OCI-LY3 (cell line): ENCODE results near the gene COG5.

ENCODE experiments used
- EZH2phosphoT487 ChIP-seq: fragments of 200-600 bp; shearing (Covaris generic); IDR thresholded peaks from 2 replicates; pipeline ENCODE4 v1.6.1; 2018; ENCODE audit warnings: antibody characterized with exemption, mixed run types, low read depth
- TF ChIP-seq, protein P1 (sequence below): fragments of 200-600, 300-600 bp; sonication (generic); IDR thresholded peaks from 2 replicates; pipeline ENCODE4 v1.5.1; 2014; ENCODE audit warnings: antibody characterized with exemption, low read length, low read depth

DNA sequence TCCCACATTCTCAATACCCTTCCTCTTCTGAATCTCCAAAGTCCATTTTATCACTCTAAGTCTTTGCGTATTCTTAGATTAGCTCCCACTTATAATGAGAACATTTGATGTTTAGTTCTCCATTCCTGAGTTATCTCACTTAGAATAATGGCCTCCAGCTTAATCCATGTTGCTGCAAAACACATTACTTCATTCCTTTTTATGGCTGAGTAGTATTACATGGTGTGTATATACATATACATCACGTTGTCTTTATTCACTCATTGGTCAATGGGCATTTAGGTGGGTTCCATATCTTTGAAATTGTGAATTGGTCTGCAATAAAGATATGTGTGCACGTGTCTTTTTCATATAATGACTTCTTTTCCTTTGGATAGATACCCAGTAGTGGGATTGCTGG, 61.6 kb downstream of the COG5 start:
- TF ChIP-seq, protein P1, sequence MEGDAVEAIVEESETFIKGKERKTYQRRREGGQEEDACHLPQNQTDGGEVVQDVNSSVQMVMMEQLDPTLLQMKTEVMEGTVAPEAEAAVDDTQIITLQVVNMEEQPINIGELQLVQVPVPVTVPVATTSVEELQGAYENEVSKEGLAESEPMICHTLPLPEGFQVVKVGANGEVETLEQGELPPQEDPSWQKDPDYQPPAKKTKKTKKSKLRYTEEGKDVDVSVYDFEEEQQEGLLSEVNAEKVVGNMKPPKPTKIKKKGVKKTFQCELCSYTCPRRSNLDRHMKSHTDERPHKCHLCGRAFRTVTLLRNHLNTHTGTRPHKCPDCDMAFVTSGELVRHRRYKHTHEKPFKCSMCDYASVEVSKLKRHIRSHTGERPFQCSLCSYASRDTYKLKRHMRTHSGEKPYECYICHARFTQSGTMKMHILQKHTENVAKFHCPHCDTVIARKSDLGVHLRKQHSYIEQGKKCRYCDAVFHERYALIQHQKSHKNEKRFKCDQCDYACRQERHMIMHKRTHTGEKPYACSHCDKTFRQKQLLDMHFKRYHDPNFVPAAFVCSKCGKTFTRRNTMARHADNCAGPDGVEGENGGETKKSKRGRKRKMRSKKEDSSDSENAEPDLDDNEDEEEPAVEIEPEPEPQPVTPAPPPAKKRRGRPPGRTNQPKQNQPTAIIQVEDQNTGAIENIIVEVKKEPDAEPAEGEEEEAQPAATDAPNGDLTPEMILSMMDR = no peak
- TF ChIP-seq EZH2phosphoT487 = no peak
